HG03045 (cell line): Measurements from ENCODE around the gene RNGTT.
A peak's percentile ranks its signal among the peaks of the same experiment; 100 is the strongest.
"Not testable (repeated sequence)": the region's sequence is repeated elsewhere in the genome, so short reads cannot be mapped to it uniquely, and the experiment has no call there.

Source experiments
- ATAC-seq: cut with Tn5 transposase; IDR thresholded peaks from one replicate; pipeline ENCODE4 v1.9.1; 2021; ENCODE audit warnings: mild to moderate bottlenecking, moderate library complexity; ENCODE audit not compliant: unreplicated experiment

Gene RNGTT

DNA sequence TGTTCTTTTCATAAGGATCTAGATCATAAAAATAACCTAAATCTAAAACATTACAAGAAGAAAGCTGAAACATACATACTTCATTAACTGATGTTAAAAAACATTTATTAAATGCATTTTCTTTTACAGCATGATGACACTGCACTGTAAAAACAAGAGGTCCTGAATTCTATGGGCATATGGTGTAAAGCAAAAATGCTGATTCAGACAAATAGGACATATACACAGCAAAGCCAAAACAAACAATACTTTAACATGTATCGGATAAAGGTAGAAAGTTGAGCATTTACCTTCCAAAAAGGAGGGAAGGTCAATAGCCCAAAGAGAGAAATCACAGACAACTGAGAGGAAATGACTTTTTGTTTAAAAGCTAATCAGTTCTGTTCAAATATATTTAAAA lies 221.5 kb downstream of the RNGTT start:
- no peak for ATAC-seq

GRCh38 chr6:88741071-88741470 lies 222.3 kb downstream of the RNGTT start:
- no peak for ATAC-seq

DNA sequence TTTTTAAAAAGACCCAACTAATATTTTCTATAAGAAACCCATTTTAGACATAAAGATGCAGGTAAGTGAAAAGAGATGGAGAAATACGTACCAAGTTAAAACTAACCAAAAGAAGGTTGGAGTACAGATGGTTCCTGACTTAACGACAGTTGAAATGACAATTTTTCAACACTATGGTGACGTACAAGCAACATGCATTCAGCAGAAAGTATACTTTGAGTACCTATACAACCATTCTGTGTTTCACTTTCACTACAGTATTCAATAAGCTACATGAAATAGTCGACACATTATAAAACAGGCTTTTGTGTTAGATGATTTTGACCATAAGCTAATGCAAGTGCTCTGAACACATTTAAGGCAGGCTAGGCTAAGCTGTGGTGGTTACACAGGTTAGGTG lies 228.9 kb downstream of the RNGTT start:
- no peak for ATAC-seq

DNA sequence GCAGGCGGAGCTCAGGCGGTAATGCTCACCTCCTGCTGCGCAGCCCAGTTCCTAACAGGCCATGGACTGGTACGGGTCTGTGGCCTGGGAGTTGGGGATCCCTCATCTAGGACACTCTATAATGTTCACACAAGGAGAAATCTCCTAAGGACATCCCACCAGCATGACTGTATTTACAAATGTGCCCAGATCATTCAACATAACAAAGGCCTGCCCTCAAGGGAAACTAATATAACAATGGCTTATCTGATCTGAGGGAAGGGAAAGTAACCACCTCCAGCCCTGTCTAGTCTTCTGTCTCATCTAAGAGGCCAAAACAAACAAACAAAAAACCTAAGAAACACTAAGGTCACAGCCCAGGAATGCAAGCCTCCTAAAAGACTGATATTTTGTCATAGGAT lies 232.8 kb downstream of the RNGTT start:
- no peak for ATAC-seq

DNA sequence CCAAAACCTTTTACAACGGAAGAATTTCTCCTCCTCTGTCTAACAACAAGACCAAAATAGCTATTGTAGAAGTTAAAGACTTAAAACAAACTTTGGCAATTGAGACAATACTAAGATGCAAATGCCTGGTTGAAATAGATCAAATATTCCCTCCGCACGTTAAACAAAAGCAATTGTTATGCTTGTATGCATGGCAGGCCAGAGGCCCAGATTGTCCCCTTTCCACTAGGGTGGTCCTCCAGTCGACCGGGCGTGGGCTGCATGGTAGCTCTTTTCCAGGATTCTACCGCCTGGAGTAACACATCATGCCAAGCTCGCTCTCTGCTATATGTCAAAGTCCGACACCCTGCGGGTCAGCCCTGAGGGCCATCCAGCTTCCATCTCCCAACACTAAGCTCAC lies 234.7 kb downstream of the RNGTT start:
- ATAC-seq, result no peak

- ATAC-seq, result not testable (repeated sequence)
These were observed 237.0 kb downstream of the RNGTT start for GRCh38 chr6:88726409-88726808.

DNA sequence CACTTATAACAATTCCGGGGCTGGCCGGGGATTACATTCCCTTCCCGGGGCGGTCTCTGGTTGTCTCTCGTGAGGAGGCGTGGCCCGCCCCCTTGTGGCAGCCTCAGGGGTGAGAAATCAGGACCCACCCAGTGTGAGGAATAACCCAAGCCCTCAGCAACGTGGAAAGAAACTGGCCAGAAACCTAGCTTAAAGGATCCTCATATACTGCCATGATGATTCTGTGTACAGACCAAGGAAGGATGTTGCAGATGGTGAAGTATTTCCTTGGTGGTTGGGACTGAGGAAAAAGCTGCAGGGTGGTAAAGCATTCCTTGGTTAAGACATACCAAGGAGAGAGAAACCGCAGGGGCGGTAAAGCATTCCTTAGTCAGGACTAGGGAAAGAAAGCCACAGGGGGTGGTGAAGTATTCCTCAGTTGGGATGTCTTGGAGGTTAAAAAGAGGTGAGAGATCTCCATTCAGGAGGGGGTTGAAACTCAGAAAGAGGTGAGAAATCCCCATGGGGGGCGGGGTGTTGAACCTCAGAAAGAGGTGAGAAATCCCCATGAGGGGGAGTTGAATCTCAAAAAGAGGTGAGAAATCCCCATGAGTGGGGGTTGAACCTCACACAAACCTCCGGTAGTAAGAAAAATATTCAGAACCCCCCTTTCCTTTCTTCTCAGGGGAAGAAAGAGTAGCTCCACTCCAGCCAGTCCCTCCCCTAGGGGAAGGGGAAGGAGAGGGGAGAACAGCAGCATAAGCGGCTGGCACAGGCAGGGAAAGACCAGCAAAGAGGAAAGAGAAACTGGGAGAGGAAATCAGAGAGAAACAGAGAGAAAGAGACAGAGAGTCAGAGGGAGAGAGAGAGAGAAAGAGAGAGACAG lies 238.1 kb downstream of the RNGTT start:
- ATAC-seq, result no peak

GRCh38 chr6:88722686-88723085 lies 240.7 kb downstream of the RNGTT start:
- ATAC-seq, result no peak

GRCh38 chr6:88716399-88716798 lies 247.0 kb downstream of the RNGTT start:
- ATAC-seq, result not testable (repeated sequence)

DNA sequence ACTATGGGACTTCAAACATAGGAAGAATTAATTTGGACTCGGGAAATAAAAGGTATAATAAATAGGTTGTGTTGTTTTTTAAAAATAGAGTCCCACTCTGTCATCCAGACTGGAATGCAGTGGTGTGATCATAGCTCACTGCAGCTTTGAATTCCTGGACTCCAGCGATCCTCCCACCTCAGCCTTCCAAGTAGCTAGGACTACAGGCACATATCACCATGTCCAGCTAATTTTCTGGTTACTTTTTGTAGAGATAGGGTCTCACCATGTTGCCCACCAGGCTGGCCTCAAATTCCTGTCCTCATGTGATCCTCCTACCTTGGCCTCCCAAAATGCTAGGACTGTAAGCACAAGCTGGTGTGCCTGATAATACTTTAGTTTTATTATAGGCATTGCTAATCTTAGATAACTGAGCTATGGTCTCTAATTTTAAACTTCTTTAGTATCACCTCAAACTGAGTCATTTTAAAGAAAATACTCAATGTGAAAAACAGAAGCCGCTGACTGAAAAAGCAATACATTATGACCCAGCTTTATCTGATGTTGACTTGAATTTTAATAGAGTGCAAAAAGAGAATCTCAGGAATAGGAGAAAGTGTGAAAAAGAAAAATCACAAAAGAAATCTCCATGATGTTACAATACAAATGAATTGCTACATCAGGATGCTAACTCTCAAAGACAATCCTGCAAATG lies 251.0 kb downstream of the RNGTT start:
- no peak for ATAC-seq

- no peak for ATAC-seq
These were observed 253.6 kb downstream of the RNGTT start for GRCh38 chr6:88709819-88710246.

GRCh38 chr6:88708197-88708744 lies 255.1 kb downstream of the RNGTT start:
- ATAC-seq, result no peak

GRCh38 chr6:88705601-88706000 lies 257.8 kb downstream of the RNGTT start:
- peak; percentile 81 for ATAC-seq

DNA sequence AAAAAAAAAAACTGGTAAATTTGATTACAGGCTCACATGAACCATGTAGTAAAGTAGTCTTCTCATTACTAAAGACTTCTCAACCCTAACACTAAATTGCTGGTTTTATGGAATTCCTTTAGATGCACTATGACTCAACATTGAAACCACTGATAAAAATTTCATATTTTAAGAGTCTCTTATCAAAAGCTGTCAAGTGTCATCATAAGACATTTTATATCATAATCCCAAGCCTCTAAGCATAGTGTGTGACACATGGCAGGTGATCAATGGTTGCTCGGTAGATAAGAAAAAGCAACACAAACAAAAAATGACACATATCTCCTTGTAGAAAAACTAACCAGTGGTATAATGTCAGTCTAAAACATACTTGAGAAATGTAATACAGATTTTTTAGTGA lies 258.4 kb downstream of the RNGTT start:
- no peak for ATAC-seq

GRCh38 chr6:88702956-88703556 lies 260.4 kb downstream of the RNGTT start:
- no peak for ATAC-seq

DNA sequence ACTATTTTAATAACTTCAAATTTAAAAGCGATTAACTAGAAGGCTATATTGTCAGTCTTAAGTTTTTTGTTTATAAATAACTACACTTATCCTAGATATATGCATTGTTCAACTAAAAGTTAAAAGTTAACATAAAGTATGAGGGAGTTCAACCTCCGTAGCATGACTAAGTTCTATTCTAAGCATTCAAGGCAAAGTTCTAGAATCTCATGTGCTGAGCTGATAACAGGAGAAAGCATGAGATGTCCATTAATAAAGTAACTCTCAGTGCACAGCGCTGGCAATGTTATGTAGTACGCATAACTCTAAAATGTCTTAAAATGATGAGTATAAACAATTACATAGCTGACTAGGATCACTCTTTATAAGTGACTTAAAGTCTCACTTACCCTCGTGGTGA lies 264.8 kb downstream of the RNGTT start:
- ATAC-seq, result no peak

DNA sequence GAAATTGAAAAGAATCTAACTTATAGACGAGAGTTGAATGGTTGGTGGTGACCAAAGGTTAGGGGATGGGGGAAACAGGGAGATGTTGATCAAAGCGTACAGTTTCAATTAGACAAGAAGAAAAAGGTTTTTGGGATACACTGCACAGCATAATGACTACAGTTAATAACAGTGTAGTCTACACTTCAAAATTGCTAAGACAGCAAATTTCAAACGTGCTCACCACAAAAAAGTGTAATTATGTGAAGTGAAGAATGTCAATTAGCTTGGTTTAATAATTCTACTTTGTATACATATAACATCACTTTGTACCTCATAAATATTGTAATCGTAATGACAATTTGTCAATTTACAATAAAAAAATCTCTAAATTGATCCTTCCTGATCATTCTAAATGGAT lies 267.5 kb downstream of the RNGTT start:
- ATAC-seq, result no peak

DNA sequence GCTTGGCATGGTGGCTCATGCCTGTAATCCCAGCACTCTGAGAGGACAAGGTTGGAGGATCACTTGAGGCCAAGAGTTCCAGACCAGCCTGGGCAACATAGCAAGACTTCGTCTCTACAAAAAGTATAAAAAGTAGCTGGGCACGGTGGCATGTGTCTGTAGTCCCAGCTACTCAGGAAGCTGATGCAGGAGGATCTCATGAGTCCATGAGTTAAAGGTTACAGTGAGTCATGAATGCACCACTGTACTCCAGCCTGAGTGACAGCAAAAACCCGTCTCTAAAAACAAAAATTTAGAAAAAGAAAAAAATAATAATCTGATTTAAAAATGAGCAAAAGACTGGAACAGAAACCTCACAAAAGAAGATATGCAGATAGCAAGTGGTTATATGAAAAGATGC lies 279.7 kb downstream of the RNGTT start:
- ATAC-seq, result no peak

DNA sequence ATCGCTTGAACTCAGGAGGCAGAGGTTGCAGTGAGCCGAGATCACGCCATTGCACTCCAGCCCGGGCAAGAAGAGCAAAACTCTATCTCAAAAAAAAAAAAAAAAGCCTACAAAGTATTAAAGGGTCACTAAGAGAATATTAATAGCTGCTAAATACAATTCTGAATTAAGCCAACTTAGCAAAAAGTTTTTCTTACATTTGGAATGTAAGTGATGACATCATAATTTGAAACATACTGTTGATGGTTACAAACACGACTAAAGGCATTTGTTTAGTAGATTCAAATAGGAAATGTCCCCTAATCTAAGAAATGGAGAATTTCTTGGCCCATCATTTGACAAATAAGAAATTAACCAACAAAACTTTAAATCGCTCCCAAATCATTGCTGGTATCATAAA lies 282.8 kb downstream of the RNGTT start:
- no peak for ATAC-seq

- no peak for ATAC-seq
These were observed 283.6 kb downstream of the RNGTT start for GRCh38 chr6:88679841-88680240.

GRCh38 chr6:88677356-88677755 lies 286.1 kb downstream of the RNGTT start:
- ATAC-seq, result no peak

DNA sequence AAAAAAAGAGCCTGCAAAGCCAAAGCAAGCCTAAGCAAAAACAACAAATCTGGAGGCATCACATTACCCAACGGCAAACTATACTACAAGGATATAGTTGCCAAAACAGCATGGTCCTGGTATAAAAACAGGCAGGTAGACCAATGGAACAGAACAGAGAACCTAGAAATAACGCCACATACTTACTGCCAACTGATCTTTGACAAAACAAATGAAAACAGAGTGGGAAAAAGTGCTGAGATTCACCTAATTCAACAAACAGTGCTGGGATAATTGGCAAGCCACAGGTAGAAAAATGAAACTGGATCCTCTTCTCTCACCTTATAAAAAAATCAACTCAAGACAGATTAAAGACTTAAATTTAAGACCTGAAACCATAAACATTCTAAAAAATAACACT lies 291.8 kb downstream of the RNGTT start:
- ATAC-seq, result no peak
